Left lung (tissue), 10 donors: ENCODE results near the gene POU6F2. TPM values are rescaled to one million over a fixed set of nuclear protein-coding genes. Genes with fewer than 3 reads are reported as not detected.

Experiments used
- ATAC-seq: fragments of 200-7000 bp; cut with Tn5 transposase; one replicate; pipeline ENCODE4 v1.9.1; 2020; ENCODE audit warnings: moderate library complexity
- DNase-seq, 4 donors: peaks; one replicate each; pipeline ENCODE4 v3.0.0-alpha.2; 2013 to 2020
- H3K27ac ChIP-seq, 2 donors: fragments of 200-600 bp; sonication (generic) in 1 of 2; one replicate each; pipeline versions ENCODE4 v1.5.0 to v1.8.0; 2020 to 2021
- H3K27me3 ChIP-seq, 2 donors: fragments of 200-600 bp; sonication (generic) in 1 of 2; one replicate each; pipeline versions ENCODE4 v1.5.0 to v1.8.0; 2020 to 2021
- H3K36me3 ChIP-seq, 2 donors: fragments of 200-600 bp; sonication (generic) in 1 of 2; one replicate each; pipeline versions ENCODE4 v1.5.0 to v1.8.0; 2020 to 2021
- H3K4me1 ChIP-seq, 2 donors: fragments of 200-600 bp; one replicate each; pipeline ENCODE4 v1.8.0; 2021
- H3K4me3 ChIP-seq, 2 donors: fragments of 200-600 bp; sonication (generic) in 1 of 2; one replicate each; pipeline versions ENCODE4 v1.5.0 to v1.8.0; 2020 to 2021; ENCODE audit warnings: mild to moderate bottlenecking in 1 of 2
- H3K9me3 ChIP-seq, 2 donors: fragments of 200-600 bp; sonication (generic) in 1 of 2; one replicate each; pipeline versions ENCODE4 v1.5.0 to v1.8.0; 2020 to 2021
- intact Hi-C, 2 donors: fragments of 100-400 bp; cut with DNase I; formaldehyde crosslinking; loops; one replicate each; pipeline versions ENCODE4 v1.11.2 to v1.14.2; 2022
- polyA plus RNA-seq, 6 donors: library from polyadenylated mRNA; unstranded; fragments of 120-200 nt; gene quantifications; one replicate each; pipeline ENCODE4 v1.2.1, GENCODE V29; 2013; ENCODE audit not compliant: insufficient read length in 6 of 6
- total RNA-seq, 2 donors: library from RNA; stranded (reverse); fragmentation: NEBNext Ultra II Directional; extraction: Animal tissue kit (Norgen Biotek cat#: 25700); gene quantifications; one replicate each; pipeline ENCODE4 v1.2.1, GENCODE V29; 2021
- TF ChIP-seq, protein P1 (sequence below), 2 donors: fragments of 200-600 bp; sonication (generic) in 1 of 2; IDR thresholded peaks; one replicate each; pipeline versions ENCODE4 v1.5.0 to v1.8.0; 2021; ENCODE audit warnings: antibody characterized with exemption in 2 of 2
- donor health status: DM: no; HTN: yes; CAD: no.
- donor health status: DM: no; HTN: no; CAD: no.

Gene POU6F2
- total and polyA plus RNA-seq, 8 donors = 0.08 to 0.32 (median 0.18) TPM; not detected in 3

DNA sequence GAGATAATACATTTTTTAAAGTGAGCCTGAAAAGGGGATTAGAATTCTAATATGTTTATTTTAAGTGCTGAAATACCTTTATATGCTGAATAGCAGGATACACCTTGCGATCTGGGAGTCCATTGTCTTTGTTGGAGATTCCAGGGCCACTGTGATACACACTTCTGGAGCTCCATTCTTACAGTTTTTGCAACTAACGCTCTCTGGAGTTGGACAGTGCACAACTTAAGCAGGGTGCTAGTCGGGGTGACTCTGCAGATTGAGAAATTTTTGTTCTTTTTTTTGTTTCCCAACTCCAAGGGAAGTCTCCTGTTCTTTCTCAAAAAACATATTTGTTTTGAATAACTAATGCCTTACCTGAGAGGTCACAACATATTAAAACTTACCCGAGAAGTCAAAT lies 23.7 kb upstream of the POU6F2 start:
- no peaks in the 10 kb centered on the region for H3K9me3 ChIP-seq
- ATAC-seq = no peak
- no peaks in the 10 kb centered on the region for H3K27me3 ChIP-seq
- no peaks in the 10 kb centered on the region for H3K4me1 ChIP-seq
- H3K36me3 ChIP-seq = no peaks in the 10 kb centered on the region
- intact Hi-C loops = no loop called here
- TF ChIP-seq, protein P1, sequence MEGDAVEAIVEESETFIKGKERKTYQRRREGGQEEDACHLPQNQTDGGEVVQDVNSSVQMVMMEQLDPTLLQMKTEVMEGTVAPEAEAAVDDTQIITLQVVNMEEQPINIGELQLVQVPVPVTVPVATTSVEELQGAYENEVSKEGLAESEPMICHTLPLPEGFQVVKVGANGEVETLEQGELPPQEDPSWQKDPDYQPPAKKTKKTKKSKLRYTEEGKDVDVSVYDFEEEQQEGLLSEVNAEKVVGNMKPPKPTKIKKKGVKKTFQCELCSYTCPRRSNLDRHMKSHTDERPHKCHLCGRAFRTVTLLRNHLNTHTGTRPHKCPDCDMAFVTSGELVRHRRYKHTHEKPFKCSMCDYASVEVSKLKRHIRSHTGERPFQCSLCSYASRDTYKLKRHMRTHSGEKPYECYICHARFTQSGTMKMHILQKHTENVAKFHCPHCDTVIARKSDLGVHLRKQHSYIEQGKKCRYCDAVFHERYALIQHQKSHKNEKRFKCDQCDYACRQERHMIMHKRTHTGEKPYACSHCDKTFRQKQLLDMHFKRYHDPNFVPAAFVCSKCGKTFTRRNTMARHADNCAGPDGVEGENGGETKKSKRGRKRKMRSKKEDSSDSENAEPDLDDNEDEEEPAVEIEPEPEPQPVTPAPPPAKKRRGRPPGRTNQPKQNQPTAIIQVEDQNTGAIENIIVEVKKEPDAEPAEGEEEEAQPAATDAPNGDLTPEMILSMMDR (IDR thresholded peaks at IDR 0.05) = no peak
- no peak for DNase-seq
- H3K27ac ChIP-seq = no peak overlapping the region
- H3K4me3 ChIP-seq = no peak overlapping the region

DNA sequence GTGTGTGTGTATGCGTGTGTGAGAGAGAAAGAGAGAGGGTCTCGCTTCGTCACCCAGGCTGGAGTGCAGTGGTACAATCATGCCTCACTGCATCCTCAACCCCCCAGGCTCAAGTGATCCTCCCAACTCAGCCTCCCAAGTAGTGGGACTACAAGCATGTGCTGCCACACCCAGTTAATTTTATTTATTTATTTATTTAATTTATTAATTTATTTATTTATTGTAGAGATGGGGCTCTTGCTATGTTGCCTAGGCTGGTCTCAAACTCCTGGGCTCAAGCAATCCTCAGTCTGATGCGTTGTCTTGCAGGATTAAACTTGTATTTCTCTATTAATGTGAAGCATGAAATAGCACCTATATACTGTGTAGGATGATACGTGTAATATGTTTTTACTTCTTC lies 21.8 kb upstream of the POU6F2 start:
- H3K27ac ChIP-seq = no peak overlapping the region
- DNase-seq (no peak), ATAC-seq (no peak)
- H3K4me3 ChIP-seq = no peak overlapping the region
- no peaks in the 10 kb centered on the region for H3K4me1 ChIP-seq
- H3K36me3 ChIP-seq = no peaks in the 10 kb centered on the region
- no peaks in the 10 kb centered on the region for H3K27me3 ChIP-seq
- intact Hi-C loops = no loop called here
- H3K9me3 ChIP-seq = no peaks in the 10 kb centered on the region
- TF ChIP-seq, protein P1 (IDR thresholded peaks at IDR 0.05) = no peak

- Histone ChIP-seq H3K36me3 (no peaks in the 10 kb centered on the region), H3K27ac (no peak overlapping the region), H3K4me1 (no peaks in the 10 kb centered on the region), H3K4me3 (no peak overlapping the region), H3K27me3 (no peaks in the 10 kb centered on the region), H3K9me3 (peaks cover 0 to 3% of the 10 kb centered on the region in 2 donors)
- DNase-seq (no peak), ATAC-seq (no peak)
- TF ChIP-seq, protein P1 (IDR thresholded peaks at IDR 0.05) = no peak
- intact Hi-C loops = no loop called here
Observed at GRCh38 chr7:38962028-38962427, 15.7 kb upstream of the POU6F2 start.

DNA sequence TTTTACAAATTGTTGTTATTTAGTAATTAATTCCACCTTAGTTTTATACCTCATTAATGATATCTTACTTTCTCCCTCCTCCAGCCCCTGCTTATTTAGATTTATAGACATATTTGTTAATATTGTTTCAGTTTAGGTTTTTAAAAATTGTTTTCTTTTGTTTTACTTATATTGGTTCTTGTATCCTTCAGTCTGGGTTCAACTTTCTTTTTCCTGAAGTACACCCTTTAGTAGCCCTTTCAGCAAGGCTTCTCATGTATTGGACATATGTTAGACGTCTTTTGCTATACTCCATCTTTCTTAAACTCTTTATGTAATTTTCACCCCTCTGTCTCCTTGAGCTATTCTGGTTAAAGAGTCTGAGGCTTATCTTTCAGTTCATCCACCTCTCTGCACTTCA lies 12.8 kb upstream of the POU6F2 start:
- no peak for DNase-seq
- ATAC-seq = no peak
- no peaks in the 10 kb centered on the region for H3K36me3 ChIP-seq
- H3K4me3 ChIP-seq = no peak overlapping the region
- intact Hi-C loops = no loop called here
- TF ChIP-seq, protein P1 (IDR thresholded peaks at IDR 0.05) = no peak
- no peaks in the 10 kb centered on the region for H3K4me1 ChIP-seq
- peaks cover 0 to 3% of the 10 kb centered on the region in 2 donors for H3K9me3 ChIP-seq
- H3K27ac ChIP-seq = no peak overlapping the region
- H3K27me3 ChIP-seq = no peaks in the 10 kb centered on the region

- H3K36me3 ChIP-seq = no peaks in the 10 kb centered on the region
- TF ChIP-seq, protein P1 (IDR thresholded peaks at IDR 0.05) = no peak
- H3K9me3 ChIP-seq = no peaks in the 10 kb centered on the region
- ATAC-seq (no peak), DNase-seq (no peak)
- intact Hi-C loops = no loop called here
- no peak overlapping the region for H3K4me3 ChIP-seq
- peaks cover 17 to 47% of the 10 kb centered on the region in 2 donors for H3K27me3 ChIP-seq
- no peak overlapping the region for H3K27ac ChIP-seq
- peaks cover 0 to 4% of the 10 kb centered on the region in 2 donors for H3K4me1 ChIP-seq
Observed at GRCh38 chr7:38973760-38974159, 3.9 kb upstream of the POU6F2 start.
